Smooth muscle cell (in vitro differentiated cells): ENCODE measurements around the gene SALL3. TPM values are rescaled to one million over a fixed set of nuclear protein-coding genes. Genes with fewer than 3 reads are reported as not detected.

Experiments used
- DNase-seq: peaks from one replicate; lab custom pipeline; 2025; ENCODE audit not compliant: unreplicated experiment; lab: John Stamatoyannopoulos, UW
- H2AFZ ChIP-seq: fragments of 200-600 bp; sonication (generic); 2 replicates; pipeline ENCODE4 v1.6.0; 2016; ENCODE audit warnings: antibody characterized with exemption, low read depth, mild to moderate bottlenecking
- H3F3A ChIP-seq: fragments of 200-600 bp; sonication (generic); 2 replicates; pipeline ENCODE4 v1.6.0; 2017; ENCODE audit warnings: antibody characterized with exemption, low read depth
- H3K27ac ChIP-seq: fragments of 200-600 bp; sonication (generic); 2 replicates; pipeline ENCODE4 v1.5.1; 2016; ENCODE audit warnings: low read depth, mild to moderate bottlenecking
- H3K27me3 ChIP-seq: fragments of 200-600 bp; sonication (generic); 2 replicates; pipeline ENCODE4 v1.6.1; 2016; ENCODE audit warnings: low read depth, mild to moderate bottlenecking
- H3K36me3 ChIP-seq: fragments of 200-600 bp; sonication (generic); 2 replicates; pipeline ENCODE4 v1.5.1; 2016; ENCODE audit warnings: low read depth
- H3K4me1 ChIP-seq: fragments of 200-600 bp; sonication (generic); 2 replicates; pipeline ENCODE4 v1.5.1; 2016; ENCODE audit warnings: low read depth
- H3K4me2 ChIP-seq: fragments of 200-600 bp; sonication (generic); 2 replicates; pipeline ENCODE4 v1.6.0; 2016; ENCODE audit warnings: mild to moderate bottlenecking
- H3K4me3 ChIP-seq: fragments of 200-600 bp; sonication (generic); 2 replicates; pipeline ENCODE4 v1.5.1; 2016; ENCODE audit warnings: mild to moderate bottlenecking
- H3K79me2 ChIP-seq: fragments of 200-600 bp; sonication (generic); 2 replicates; pipeline ENCODE4 v1.6.0; 2016; ENCODE audit warnings: low read depth, mild to moderate bottlenecking
- H3K9ac ChIP-seq: fragments of 200-600 bp; sonication (generic); 2 replicates; pipeline ENCODE4 v1.6.0; 2016; ENCODE audit warnings: low read depth
- H3K9me3 ChIP-seq: fragments of 200-600 bp; sonication (generic); replicated peaks from 2 replicates; pipeline ENCODE4 v1.5.1; 2016; ENCODE audit warnings: low read depth
- H4K20me1 ChIP-seq: fragments of 200-600 bp; sonication (generic); 2 replicates; pipeline ENCODE4 v1.6.0; 2016; ENCODE audit warnings: low read depth
- WGBS: methylation state at CpG from one replicate; pipeline ENCODE4 v1.1.7; 2016; ENCODE audit warnings: low lambda C conversion rate; 5-methylcytosine and 5-hydroxymethylcytosine counted together
- polyA plus RNA-seq: library from polyadenylated mRNA; unstranded; fragments of >200 nt; fragmentation: Nextera tagmentation; extraction: Ambion mirVana; gene quantifications from 2 replicates; pipeline ENCODE4 v1.2.1, GENCODE V29; 2016
- total RNA-seq: library from RNA; depleted of rRNA; stranded (reverse); fragments of >200 nt; gene quantifications from 2 replicates; pipeline ENCODE4 v1.2.3, GENCODE V29; 2014
- TF ChIP-seq, protein P1 (sequence below): fragments of 200-600 bp; sonication (generic); IDR thresholded peaks from 2 replicates; pipeline ENCODE4 v1.5.1; 2017; ENCODE audit warnings: borderline replicate concordance, mild to moderate bottlenecking, antibody characterized with exemption; ENCODE audit not compliant: insufficient read depth, poor library complexity, severe bottlenecking

SALL3 gene
- total and polyA plus RNA-seq, 2 experiments from 2014 or later = 0.81 to 1.00 TPM

DNA sequence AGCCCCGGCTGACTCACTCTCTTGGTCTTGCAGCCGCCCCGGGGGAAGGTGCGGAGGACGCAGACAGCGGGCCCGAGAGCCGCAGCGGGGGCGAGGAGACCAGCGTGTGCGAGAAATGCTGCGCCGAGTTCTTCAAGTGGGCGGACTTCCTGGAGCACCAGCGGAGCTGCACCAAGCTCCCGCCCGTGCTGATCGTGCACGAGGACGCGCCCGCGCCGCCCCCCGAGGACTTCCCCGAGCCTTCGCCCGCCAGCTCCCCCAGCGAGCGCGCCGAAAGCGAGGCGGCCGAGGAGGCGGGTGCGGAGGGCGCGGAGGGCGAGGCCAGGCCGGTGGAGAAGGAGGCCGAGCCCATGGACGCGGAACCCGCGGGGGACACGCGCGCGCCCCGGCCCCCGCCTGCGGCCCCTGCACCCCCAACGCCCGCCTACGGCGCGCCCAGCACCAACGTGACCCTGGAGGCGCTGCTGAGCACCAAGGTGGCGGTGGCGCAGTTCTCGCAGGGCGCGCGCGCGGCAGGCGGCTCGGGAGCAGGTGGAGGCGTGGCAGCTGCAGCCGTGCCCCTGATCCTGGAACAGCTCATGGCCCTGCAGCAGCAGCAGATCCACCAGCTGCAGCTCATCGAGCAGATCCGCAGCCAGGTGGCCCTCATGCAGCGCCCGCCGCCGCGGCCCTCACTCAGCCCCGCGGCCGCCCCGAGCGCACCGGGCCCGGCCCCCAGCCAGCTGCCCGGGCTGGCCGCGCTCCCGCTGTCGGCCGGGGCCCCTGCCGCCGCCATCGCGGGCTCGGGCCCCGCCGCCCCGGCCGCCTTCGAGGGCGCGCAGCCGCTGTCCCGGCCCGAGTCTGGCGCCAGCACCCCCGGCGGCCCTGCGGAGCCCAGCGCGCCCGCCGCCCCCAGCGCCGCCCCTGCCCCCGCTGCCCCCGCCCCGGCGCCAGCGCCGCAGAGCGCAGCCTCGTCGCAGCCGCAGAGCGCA is 12.7 kb downstream of the SALL3 start:
- no peaks in the 10 kb centered on the region for H3K9me3 ChIP-seq

GRCh38 chr18:78993014-78993926 is 13.7 kb downstream of the SALL3 start:
- no peaks in the 10 kb centered on the region for H3K9me3 ChIP-seq

More for the DNA sequence above, 12.7 kb downstream of the SALL3 start:
- no peak overlapping the region for H3K4me2 ChIP-seq
- no peaks in the 10 kb centered on the region for H3K79me2 ChIP-seq
- no peak overlapping the region for H3K27ac ChIP-seq
- no peaks in the 10 kb centered on the region for H3K27me3 ChIP-seq
- H3K4me3 ChIP-seq = no peak overlapping the region
- H4K20me1 ChIP-seq = no peaks in the 10 kb centered on the region
- TF ChIP-seq, protein P1, sequence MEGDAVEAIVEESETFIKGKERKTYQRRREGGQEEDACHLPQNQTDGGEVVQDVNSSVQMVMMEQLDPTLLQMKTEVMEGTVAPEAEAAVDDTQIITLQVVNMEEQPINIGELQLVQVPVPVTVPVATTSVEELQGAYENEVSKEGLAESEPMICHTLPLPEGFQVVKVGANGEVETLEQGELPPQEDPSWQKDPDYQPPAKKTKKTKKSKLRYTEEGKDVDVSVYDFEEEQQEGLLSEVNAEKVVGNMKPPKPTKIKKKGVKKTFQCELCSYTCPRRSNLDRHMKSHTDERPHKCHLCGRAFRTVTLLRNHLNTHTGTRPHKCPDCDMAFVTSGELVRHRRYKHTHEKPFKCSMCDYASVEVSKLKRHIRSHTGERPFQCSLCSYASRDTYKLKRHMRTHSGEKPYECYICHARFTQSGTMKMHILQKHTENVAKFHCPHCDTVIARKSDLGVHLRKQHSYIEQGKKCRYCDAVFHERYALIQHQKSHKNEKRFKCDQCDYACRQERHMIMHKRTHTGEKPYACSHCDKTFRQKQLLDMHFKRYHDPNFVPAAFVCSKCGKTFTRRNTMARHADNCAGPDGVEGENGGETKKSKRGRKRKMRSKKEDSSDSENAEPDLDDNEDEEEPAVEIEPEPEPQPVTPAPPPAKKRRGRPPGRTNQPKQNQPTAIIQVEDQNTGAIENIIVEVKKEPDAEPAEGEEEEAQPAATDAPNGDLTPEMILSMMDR = no peak
- H3K9ac ChIP-seq = no peak overlapping the region
- over 99% methylated on average over 17 of the region's 129 CpGs for WGBS
- no peak overlapping the region for H2AFZ ChIP-seq
- no peaks in the 10 kb centered on the region for H3F3A ChIP-seq
- H3K36me3 ChIP-seq = no peaks in the 10 kb centered on the region
- no peak for DNase-seq
- peaks cover 4% of the 10 kb centered on the region for H3K4me1 ChIP-seq

DNA sequence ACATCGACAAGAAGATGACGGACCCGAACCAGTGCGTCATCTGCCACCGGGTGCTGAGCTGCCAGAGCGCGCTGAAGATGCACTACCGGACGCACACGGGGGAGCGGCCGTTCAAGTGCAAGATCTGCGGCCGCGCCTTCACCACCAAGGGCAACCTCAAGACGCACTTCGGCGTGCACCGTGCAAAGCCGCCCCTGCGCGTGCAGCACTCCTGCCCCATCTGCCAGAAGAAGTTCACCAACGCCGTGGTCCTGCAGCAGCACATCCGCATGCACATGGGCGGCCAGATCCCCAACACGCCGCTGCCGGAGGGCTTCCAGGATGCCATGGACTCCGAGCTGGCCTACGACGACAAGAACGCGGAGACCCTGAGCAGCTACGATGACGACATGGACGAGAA is 14.4 kb downstream of the SALL3 start:
- no peaks in the 10 kb centered on the region for H3K9me3 ChIP-seq

More at GRCh38 chr18:78993014-78993926, 13.7 kb downstream of the SALL3 start:
- no peak overlapping the region for H2AFZ ChIP-seq
- TF ChIP-seq, protein P1 = no peak
- no peak overlapping the region for H3K4me2 ChIP-seq
- H3K27ac ChIP-seq = no peak overlapping the region
- DNase-seq = no peak
- H3K79me2 ChIP-seq = no peaks in the 10 kb centered on the region
- no peaks in the 10 kb centered on the region for H4K20me1 ChIP-seq
- no peak overlapping the region for H3K4me3 ChIP-seq
- no peaks in the 10 kb centered on the region for H3K36me3 ChIP-seq
- H3K9ac ChIP-seq = no peak overlapping the region
- 98% methylated on average over 80 of the region's 90 CpGs for whole genome bisulfite sequencing
- H3K27me3 ChIP-seq = no peaks in the 10 kb centered on the region
- no peaks in the 10 kb centered on the region for H3F3A ChIP-seq
- H3K4me1 ChIP-seq = peaks cover 4% of the 10 kb centered on the region

More for the DNA sequence above, 14.4 kb downstream of the SALL3 start:
- no peaks in the 10 kb centered on the region for H3K36me3 ChIP-seq
- no peaks in the 10 kb centered on the region for H3K79me2 ChIP-seq
- no peak overlapping the region for H3K27ac ChIP-seq
- H4K20me1 ChIP-seq = no peaks in the 10 kb centered on the region
- H3K4me3 ChIP-seq = no peak overlapping the region
- TF ChIP-seq, protein P1 = no peak
- no peak for DNase-seq
- H2AFZ ChIP-seq = no peak overlapping the region
- no peak overlapping the region for H3K9ac ChIP-seq
- H3K27me3 ChIP-seq = no peaks in the 10 kb centered on the region
- H3K4me2 ChIP-seq = no peak overlapping the region
- H3F3A ChIP-seq = no peaks in the 10 kb centered on the region
- WGBS = 98% methylated on average over 37 of the region's 37 CpGs
- peaks cover 4% of the 10 kb centered on the region for H3K4me1 ChIP-seq
